ENCODE data around the gene VCL.
"Not testable (repeated sequence)": the region's sequence is repeated elsewhere in the genome, so short reads cannot be mapped to it uniquely, and the experiment has no call there.

VCL gene

GRCh38 chr10:74011017-74011416 lies 13.1 kb downstream of the VCL start:
- no peaks in the 10 kb centered on the region for H3K27me3 ChIP-seq (ENCODE audit: control insufficient read depth, insufficient read depth, low read length)
- no peaks in the 10 kb centered on the region for H3K9me3 ChIP-seq (ENCODE audit: control insufficient read depth, insufficient read depth, low read depth, low read length)
- H3K4me1 ChIP-seq (ENCODE audit: control insufficient read depth, insufficient read depth, low read length) = peaks cover 16% of the 10 kb centered on the region
- H3K4me3 ChIP-seq (ENCODE audit: low read depth, low read length) = no peak overlapping the region
- no peak overlapping the region for H3K27ac ChIP-seq (ENCODE audit: low read depth, low read length)
- no peak overlapping the region for H3K9ac ChIP-seq (ENCODE audit: low read length)
- peaks cover 36% of the 10 kb centered on the region for H3K36me3 ChIP-seq (ENCODE audit: control insufficient read depth, insufficient read depth, low read length)

DNA sequence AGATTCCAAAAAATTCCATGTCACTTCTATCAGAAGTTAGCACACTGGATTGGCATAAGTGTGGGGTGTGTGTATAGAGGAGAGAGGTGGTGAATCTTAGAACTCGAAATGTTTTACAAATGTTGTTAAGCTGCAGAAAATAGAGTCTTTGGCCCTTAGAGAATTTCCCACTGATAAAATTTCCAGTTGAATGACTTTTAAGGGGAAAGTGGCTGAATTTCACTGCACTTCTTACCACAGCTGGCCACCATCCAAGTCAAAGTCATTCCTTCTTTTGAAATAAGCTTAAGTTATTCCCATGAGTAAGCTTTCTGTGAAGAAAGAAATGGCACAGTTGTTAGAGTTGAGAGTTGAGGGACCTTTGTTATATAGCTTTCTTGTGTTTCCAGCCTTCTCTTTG lies 13.9 kb downstream of the VCL start:
- no peak overlapping the region for H3K4me3 ChIP-seq (ENCODE audit: low read depth, low read length)
- H3K27ac ChIP-seq (ENCODE audit: low read depth, low read length) = no peak overlapping the region
- no peak overlapping the region for H3K9ac ChIP-seq (ENCODE audit: low read length)
- peaks cover 16% of the 10 kb centered on the region for H3K4me1 ChIP-seq (ENCODE audit: control insufficient read depth, insufficient read depth, low read length)
- no peaks in the 10 kb centered on the region for H3K27me3 ChIP-seq (ENCODE audit: control insufficient read depth, insufficient read depth, low read length)
- peaks cover 39% of the 10 kb centered on the region for H3K36me3 ChIP-seq (ENCODE audit: control insufficient read depth, insufficient read depth, low read length)
- H3K9me3 ChIP-seq (ENCODE audit: control insufficient read depth, insufficient read depth, low read depth, low read length) = no peaks in the 10 kb centered on the region

- H3K4me3 ChIP-seq (ENCODE audit: low read depth, low read length) = no peak overlapping the region
- peaks cover 16% of the 10 kb centered on the region for H3K4me1 ChIP-seq (ENCODE audit: control insufficient read depth, insufficient read depth, low read length)
- no peak overlapping the region for H3K27ac ChIP-seq (ENCODE audit: low read depth, low read length)
- H3K9me3 ChIP-seq (ENCODE audit: control insufficient read depth, insufficient read depth, low read depth, low read length) = no peaks in the 10 kb centered on the region
- no peak overlapping the region for H3K9ac ChIP-seq (ENCODE audit: low read length)
- H3K27me3 ChIP-seq (ENCODE audit: control insufficient read depth, insufficient read depth, low read length) = no peaks in the 10 kb centered on the region
- H3K36me3 ChIP-seq (ENCODE audit: control insufficient read depth, insufficient read depth, low read length) = peaks cover 38% of the 10 kb centered on the region
These were observed 14.6 kb downstream of the VCL start for GRCh38 chr10:74012480-74012879.

GRCh38 chr10:74013004-74013403 lies 15.1 kb downstream of the VCL start:
- peaks cover 16% of the 10 kb centered on the region for H3K4me1 ChIP-seq (ENCODE audit: control insufficient read depth, insufficient read depth, low read length)
- H3K9me3 ChIP-seq (ENCODE audit: control insufficient read depth, insufficient read depth, low read depth, low read length) = no peaks in the 10 kb centered on the region
- no peak overlapping the region for H3K4me3 ChIP-seq (ENCODE audit: low read depth, low read length)
- H3K27ac ChIP-seq (ENCODE audit: low read depth, low read length) = no peak overlapping the region
- peaks cover 41% of the 10 kb centered on the region for H3K36me3 ChIP-seq (ENCODE audit: control insufficient read depth, insufficient read depth, low read length)
- H3K9ac ChIP-seq (ENCODE audit: low read length) = no peak overlapping the region
- no peaks in the 10 kb centered on the region for H3K27me3 ChIP-seq (ENCODE audit: control insufficient read depth, insufficient read depth, low read length)

DNA sequence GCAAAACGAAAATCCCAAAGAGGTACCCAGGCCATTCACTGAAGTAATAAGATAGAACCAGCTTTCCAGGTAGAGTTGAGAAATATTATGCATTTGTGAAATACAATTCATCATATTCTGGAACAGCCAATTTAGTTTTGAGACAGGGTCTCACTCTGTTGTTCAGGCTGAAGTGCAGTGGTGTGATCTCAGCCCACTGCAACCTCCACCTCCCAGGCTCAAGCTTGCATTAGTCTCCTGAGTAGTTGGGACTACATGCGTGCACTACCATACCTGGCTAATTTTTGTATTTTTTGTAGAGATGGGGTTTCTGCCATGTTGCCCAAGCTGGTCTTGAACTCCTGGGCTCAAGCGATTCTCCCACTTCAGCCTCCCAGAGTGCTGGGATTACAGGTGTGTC lies 16.7 kb downstream of the VCL start:
- H3K27ac ChIP-seq (ENCODE audit: low read depth, low read length); H3K4me3 ChIP-seq (ENCODE audit: low read depth, low read length); H3K27me3 ChIP-seq (ENCODE audit: control insufficient read depth, insufficient read depth, low read length); H3K9ac ChIP-seq (ENCODE audit: low read length); H3K9me3 ChIP-seq (ENCODE audit: control insufficient read depth, insufficient read depth, low read depth, low read length): not testable (repeated sequence)
- Histone ChIP-seq H3K4me1 (ENCODE audit: control insufficient read depth, insufficient read depth, low read length) (peaks cover 25% of the 10 kb centered on the region), H3K36me3 (ENCODE audit: control insufficient read depth, insufficient read depth, low read length) (peaks cover 49% of the 10 kb centered on the region)

DNA sequence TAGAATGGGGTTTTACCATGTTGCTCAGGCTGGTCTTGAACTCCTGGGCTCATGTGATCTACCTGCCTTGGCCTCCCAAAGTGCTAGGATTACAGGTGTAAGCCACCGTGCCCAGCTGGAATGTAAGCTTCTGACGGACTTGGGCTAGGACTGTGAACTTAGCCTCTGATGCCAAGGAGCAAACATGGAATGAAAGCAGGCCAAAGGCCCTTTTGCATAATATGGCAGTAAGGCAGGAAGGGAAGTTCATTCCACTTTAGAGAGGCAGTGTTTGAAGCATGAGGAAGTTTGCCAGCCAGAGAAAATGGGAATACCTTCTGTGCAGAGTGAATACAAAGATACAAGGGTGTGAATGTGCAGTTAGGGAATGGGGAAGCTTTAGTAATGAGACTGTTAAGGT lies 20.3 kb downstream of the VCL start:
- Histone ChIP-seq H3K27me3 (ENCODE audit: control insufficient read depth, insufficient read depth, low read length) (no peaks in the 10 kb centered on the region), H3K4me3 (ENCODE audit: low read depth, low read length) (no peak overlapping the region), H3K4me1 (ENCODE audit: control insufficient read depth, insufficient read depth, low read length) (peaks cover 29% of the 10 kb centered on the region; the same call in 1 of the 2 replicates), H3K9ac (ENCODE audit: low read length) (no peak overlapping the region), H3K27ac (ENCODE audit: low read depth, low read length) (no peak overlapping the region), H3K9me3 (ENCODE audit: control insufficient read depth, insufficient read depth, low read depth, low read length) (no peaks in the 10 kb centered on the region), H3K36me3 (ENCODE audit: control insufficient read depth, insufficient read depth, low read length) (peaks cover 58% of the 10 kb centered on the region)

- H3K27ac ChIP-seq (ENCODE audit: low read depth, low read length) = no peak overlapping the region
- peaks cover 57% of the 10 kb centered on the region for H3K36me3 ChIP-seq (ENCODE audit: control insufficient read depth, insufficient read depth, low read length)
- H3K9ac ChIP-seq (ENCODE audit: low read length) = no peak overlapping the region
- peaks cover 51% of the 10 kb centered on the region for H3K4me1 ChIP-seq (ENCODE audit: control insufficient read depth, insufficient read depth, low read length)
- no peaks in the 10 kb centered on the region for H3K27me3 ChIP-seq (ENCODE audit: control insufficient read depth, insufficient read depth, low read length)
- no peak overlapping the region for H3K4me3 ChIP-seq (ENCODE audit: low read depth, low read length)
- H3K9me3 ChIP-seq (ENCODE audit: control insufficient read depth, insufficient read depth, low read depth, low read length) = no peaks in the 10 kb centered on the region
These were observed 23.5 kb downstream of the VCL start for GRCh38 chr10:74021248-74022055.

- no peak overlapping the region for H3K27ac ChIP-seq (ENCODE audit: low read depth, low read length)
- H3K9me3 ChIP-seq (ENCODE audit: control insufficient read depth, insufficient read depth, low read depth, low read length) = no peaks in the 10 kb centered on the region
- no peak overlapping the region for H3K4me3 ChIP-seq (ENCODE audit: low read depth, low read length)
- no peak overlapping the region for H3K9ac ChIP-seq (ENCODE audit: low read length)
- no peaks in the 10 kb centered on the region for H3K27me3 ChIP-seq (ENCODE audit: control insufficient read depth, insufficient read depth, low read length)
- peaks cover 56% of the 10 kb centered on the region for H3K36me3 ChIP-seq (ENCODE audit: control insufficient read depth, insufficient read depth, low read length)
- peaks cover 55% of the 10 kb centered on the region for H3K4me1 ChIP-seq (ENCODE audit: control insufficient read depth, insufficient read depth, low read length)
These were observed 25.2 kb downstream of the VCL start for GRCh38 chr10:74022926-74023629.

- H3K27me3 ChIP-seq (ENCODE audit: control insufficient read depth, insufficient read depth, low read length) = no peaks in the 10 kb centered on the region
- no peaks in the 10 kb centered on the region for H3K9me3 ChIP-seq (ENCODE audit: control insufficient read depth, insufficient read depth, low read depth, low read length)
- peaks cover 47% of the 10 kb centered on the region for H3K36me3 ChIP-seq (ENCODE audit: control insufficient read depth, insufficient read depth, low read length)
- H3K27ac ChIP-seq (ENCODE audit: low read depth, low read length) = no peak overlapping the region
- H3K9ac ChIP-seq (ENCODE audit: low read length) = no peak overlapping the region
- peaks cover 50% of the 10 kb centered on the region for H3K4me1 ChIP-seq (ENCODE audit: control insufficient read depth, insufficient read depth, low read length)
- no peak overlapping the region for H3K4me3 ChIP-seq (ENCODE audit: low read depth, low read length)
These were observed 26.7 kb downstream of the VCL start for GRCh38 chr10:74024600-74024999.

GRCh38 chr10:74025380-74025978 lies 27.6 kb downstream of the VCL start:
- Histone ChIP-seq H3K4me1 (ENCODE audit: control insufficient read depth, insufficient read depth, low read length) (peaks cover 48% of the 10 kb centered on the region), H3K27ac (ENCODE audit: low read depth, low read length) (no peak overlapping the region), H3K9ac (ENCODE audit: low read length) (no peak overlapping the region), H3K27me3 (ENCODE audit: control insufficient read depth, insufficient read depth, low read length) (no peaks in the 10 kb centered on the region), H3K9me3 (ENCODE audit: control insufficient read depth, insufficient read depth, low read depth, low read length) (no peaks in the 10 kb centered on the region), H3K36me3 (ENCODE audit: control insufficient read depth, insufficient read depth, low read length) (peaks cover 51% of the 10 kb centered on the region), H3K4me3 (ENCODE audit: low read depth, low read length) (no peak overlapping the region)

DNA sequence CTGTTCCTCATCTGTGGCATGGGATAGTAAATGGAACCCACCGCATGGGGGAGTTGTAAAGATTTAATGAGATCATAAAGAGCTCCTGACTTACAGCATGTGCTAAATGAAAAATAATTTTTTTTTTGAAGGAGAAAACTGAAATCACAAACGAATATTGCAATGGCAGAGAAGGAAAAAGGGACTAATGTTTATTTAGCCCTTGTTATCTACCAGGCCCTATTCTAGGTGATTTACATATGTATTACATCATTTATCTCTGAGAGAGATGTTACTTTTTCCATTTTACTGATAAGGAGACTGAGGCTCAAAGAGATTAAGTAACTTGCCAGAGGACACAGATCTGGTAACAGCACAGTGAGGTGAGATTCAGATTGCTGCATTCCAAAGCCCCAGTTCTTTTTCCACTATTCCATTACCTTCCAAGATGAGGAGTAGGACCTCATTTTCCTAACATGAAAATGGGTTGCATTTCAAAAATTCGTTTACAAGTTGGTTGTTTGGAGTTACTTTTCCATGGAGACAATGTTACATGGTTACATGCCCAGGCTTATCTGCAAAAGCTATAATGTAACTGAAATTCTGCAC lies 28.6 kb downstream of the VCL start:
- Histone ChIP-seq H3K9ac (ENCODE audit: low read length) (no peak overlapping the region), H3K27ac (ENCODE audit: low read depth, low read length) (no peak overlapping the region), H3K27me3 (ENCODE audit: control insufficient read depth, insufficient read depth, low read length) (no peaks in the 10 kb centered on the region), H3K36me3 (ENCODE audit: control insufficient read depth, insufficient read depth, low read length) (peaks cover 50% of the 10 kb centered on the region), H3K4me3 (ENCODE audit: low read depth, low read length) (no peak overlapping the region), H3K4me1 (ENCODE audit: control insufficient read depth, insufficient read depth, low read length) (peaks cover 44% of the 10 kb centered on the region), H3K9me3 (ENCODE audit: control insufficient read depth, insufficient read depth, low read depth, low read length) (no peaks in the 10 kb centered on the region)

Measured in HUES6 (cell line).